ENCODE measurements around the gene MXD3.

DNA sequence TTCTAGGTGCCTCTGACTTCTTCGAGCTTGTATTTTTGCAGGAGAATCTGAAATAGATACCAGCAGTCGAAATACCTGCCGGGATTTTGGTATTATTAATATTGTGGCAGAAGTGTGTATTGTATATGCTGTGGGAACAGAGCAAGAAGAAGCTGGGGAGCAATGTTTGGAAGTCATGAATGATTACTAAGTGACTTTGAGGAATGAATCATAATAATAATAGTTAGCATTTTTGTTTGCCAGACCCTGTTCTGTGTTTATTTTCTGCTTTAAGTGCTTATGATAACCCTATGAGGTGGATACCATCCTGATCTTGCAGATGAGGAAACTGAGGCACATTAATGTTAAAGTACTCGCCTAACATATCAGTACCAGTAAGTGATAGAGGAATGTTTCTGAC lies 40.6 kb downstream of the MXD3 start:
- no peak for TF ChIP-seq POLR2A (IDR thresholded peaks at IDR 0.05; ENCODE audit: low read length)
- TF ChIP-seq GATA1 (IDR thresholded peaks at IDR 0.05; ENCODE audit: low read depth, low read length), result no peak
